ENCODE data around the gene ADO.

The ADO gene

GRCh38 chr10:62829622-62830021, 25.1 kb downstream of the ADO start:
- Histone ChIP-seq H3K27me3 (replicated peaks; ENCODE audit: control insufficient read depth, insufficient read depth, low read length) (no peaks in the 10 kb centered on the region), H3K4me3 (replicated peaks; ENCODE audit: low read depth, low read length) (no peak overlapping the region), H3K36me3 (ENCODE audit: control insufficient read depth, insufficient read depth, low read length) (no peaks in the 10 kb centered on the region)
- no peak for TF ChIP-seq CTCF (IDR thresholded peaks at IDR 0.05; ENCODE audit: insufficient read depth, low read length, poor library complexity, severe bottlenecking)
- DNase-seq (ENCODE audit: extremely low read depth, insufficient read length), result no peak

- no peak for DNase-seq (ENCODE audit: extremely low read depth, insufficient read length)
- H3K4me3 ChIP-seq (replicated peaks; ENCODE audit: low read depth, low read length), result no peak overlapping the region
- no peak for TF ChIP-seq CTCF (IDR thresholded peaks at IDR 0.05; ENCODE audit: insufficient read depth, low read length, poor library complexity, severe bottlenecking)
- H3K36me3 ChIP-seq (ENCODE audit: control insufficient read depth, insufficient read depth, low read length), result no peaks in the 10 kb centered on the region
- H3K27me3 ChIP-seq (replicated peaks; ENCODE audit: control insufficient read depth, insufficient read depth, low read length), result no peaks in the 10 kb centered on the region
Observed at GRCh38 chr10:62830679-62831078, 26.2 kb downstream of the ADO start.

GRCh38 chr10:62831346-62831745, 26.8 kb downstream of the ADO start:
- Histone ChIP-seq H3K4me3 (replicated peaks; ENCODE audit: low read depth, low read length) (no peak overlapping the region), H3K27me3 (replicated peaks; ENCODE audit: control insufficient read depth, insufficient read depth, low read length) (no peaks in the 10 kb centered on the region), H3K36me3 (ENCODE audit: control insufficient read depth, insufficient read depth, low read length) (no peaks in the 10 kb centered on the region)
- no peak for DNase-seq (ENCODE audit: extremely low read depth, insufficient read length)
- no peak for TF ChIP-seq CTCF (IDR thresholded peaks at IDR 0.05; ENCODE audit: insufficient read depth, low read length, poor library complexity, severe bottlenecking)

- no peaks in the 10 kb centered on the region for H3K36me3 ChIP-seq (ENCODE audit: control insufficient read depth, insufficient read depth, low read length)
- DNase-seq (ENCODE audit: extremely low read depth, insufficient read length), result no peak
- TF ChIP-seq CTCF (IDR thresholded peaks at IDR 0.05; ENCODE audit: insufficient read depth, low read length, poor library complexity, severe bottlenecking), result no peak
- H3K4me3 ChIP-seq (replicated peaks; ENCODE audit: low read depth, low read length), result no peak overlapping the region
- H3K27me3 ChIP-seq (replicated peaks; ENCODE audit: control insufficient read depth, insufficient read depth, low read length), result no peaks in the 10 kb centered on the region
Observed at GRCh38 chr10:62839590-62839989, 35.1 kb downstream of the ADO start.

- no peak for TF ChIP-seq CTCF (IDR thresholded peaks at IDR 0.05; ENCODE audit: insufficient read depth, low read length, poor library complexity, severe bottlenecking)
- Histone ChIP-seq H3K27me3 (replicated peaks; ENCODE audit: control insufficient read depth, insufficient read depth, low read length) (no peaks in the 10 kb centered on the region), H3K36me3 (ENCODE audit: control insufficient read depth, insufficient read depth, low read length) (no peaks in the 10 kb centered on the region), H3K4me3 (replicated peaks; ENCODE audit: low read depth, low read length) (no peak overlapping the region)
- no peak for DNase-seq (ENCODE audit: extremely low read depth, insufficient read length)
Observed at GRCh38 chr10:62842983-62843382, 38.5 kb downstream of the ADO start.

GRCh38 chr10:62843600-62843999, 39.1 kb downstream of the ADO start:
- no peak overlapping the region for H3K4me3 ChIP-seq (replicated peaks; ENCODE audit: low read depth, low read length)
- no peak for TF ChIP-seq CTCF (IDR thresholded peaks at IDR 0.05; ENCODE audit: insufficient read depth, low read length, poor library complexity, severe bottlenecking)
- no peaks in the 10 kb centered on the region for H3K36me3 ChIP-seq (ENCODE audit: control insufficient read depth, insufficient read depth, low read length)
- no peaks in the 10 kb centered on the region for H3K27me3 ChIP-seq (replicated peaks; ENCODE audit: control insufficient read depth, insufficient read depth, low read length)
- no peak for DNase-seq (ENCODE audit: extremely low read depth, insufficient read length)
